Nephron progenitor cell (in vitro differentiated cells): ENCODE results near the gene ALDH6A1.

Experiments
- DNase-seq: peaks from one replicate; pipeline ENCODE4 v3.0.0; 2021
- H3K27ac Mint-ChIP-seq: 2 replicates; pipeline ENCODE4 v1.8.0; 2021; ENCODE audit warnings: mild to moderate bottlenecking, moderate library complexity, mixed read lengths
- H3K27me3 Mint-ChIP-seq: 2 replicates; pipeline ENCODE4 v1.8.0; 2021; ENCODE audit warnings: mild to moderate bottlenecking, low read depth, mixed read lengths; ENCODE audit not compliant: poor library complexity
- H3K36me3 Mint-ChIP-seq: 2 replicates; pipeline ENCODE4 v1.8.0; 2021; ENCODE audit warnings: low read depth, mixed read lengths
- H3K4me1 Mint-ChIP-seq: 2 replicates; pipeline ENCODE4 v1.8.0; 2021; ENCODE audit warnings: mixed read lengths
- H3K4me3 Mint-ChIP-seq: 2 replicates; pipeline ENCODE4 v1.8.0; 2021; ENCODE audit warnings: mild to moderate bottlenecking, moderate library complexity, mixed read lengths
- H3K9me3 Mint-ChIP-seq: 2 replicates; pipeline ENCODE4 v1.8.0; 2021; ENCODE audit warnings: mild to moderate bottlenecking, moderate library complexity, mixed read lengths
- CTCF ChIP-seq: fragments of 200-600 bp; sonication (generic); IDR thresholded peaks from 2 replicates; pipeline ENCODE4 v1.5.0; 2021; ENCODE audit warnings: antibody characterized with exemption

Gene ALDH6A1

GRCh38 chr14:74083161-74083560, 1.1 kb downstream of the ALDH6A1 start:
- Mint-ChIP-seq H3K27me3 (peaks cover 3% of the 10 kb centered on the region), H3K27ac (no peak overlapping the region), H3K9me3 (no peaks in the 10 kb centered on the region), H3K4me3 (peak overlapping the region; percentile 99), H3K4me1 (peaks cover 39% of the 10 kb centered on the region), H3K36me3 (peaks cover 1% of the 10 kb centered on the region)
- no peak for TF ChIP-seq CTCF
- no peak for DNase-seq

- no peak for TF ChIP-seq CTCF
- Mint-ChIP-seq H3K27me3 (peaks cover 3% of the 10 kb centered on the region), H3K27ac (no peak overlapping the region), H3K9me3 (no peaks in the 10 kb centered on the region), H3K4me3 (no peak overlapping the region), H3K36me3 (peaks cover 16% of the 10 kb centered on the region), H3K4me1 (peaks cover 45% of the 10 kb centered on the region)
- no peak for DNase-seq
Measured at GRCh38 chr14:74081491-74081890, 2.8 kb downstream of the ALDH6A1 start.

- Mint-ChIP-seq H3K4me3 (no peak overlapping the region), H3K27me3 (no peaks in the 10 kb centered on the region), H3K4me1 (peaks cover 39% of the 10 kb centered on the region), H3K9me3 (no peaks in the 10 kb centered on the region), H3K36me3 (peaks cover 16% of the 10 kb centered on the region), H3K27ac (no peak overlapping the region)
- no peak for DNase-seq
- TF ChIP-seq CTCF = no peak
Measured at GRCh38 chr14:74080820-74081460, 3.3 kb downstream of the ALDH6A1 start.

- Mint-ChIP-seq H3K9me3 (no peaks in the 10 kb centered on the region), H3K36me3 (peaks cover 24% of the 10 kb centered on the region), H3K4me3 (no peak overlapping the region), H3K27ac (peak overlapping the region; percentile 51), H3K4me1 (peaks cover 19% of the 10 kb centered on the region), H3K27me3 (no peaks in the 10 kb centered on the region)
- DNase-seq = no peak
- no peak for TF ChIP-seq CTCF
Measured at GRCh38 chr14:74077401-74077800, 6.9 kb downstream of the ALDH6A1 start.

- Mint-ChIP-seq H3K4me1 (no peaks in the 10 kb centered on the region), H3K36me3 (peaks cover 62% of the 10 kb centered on the region), H3K9me3 (no peaks in the 10 kb centered on the region), H3K27me3 (no peaks in the 10 kb centered on the region), H3K27ac (no peak overlapping the region), H3K4me3 (no peak overlapping the region)
- DNase-seq = no peak
- no peak for TF ChIP-seq CTCF
Measured at GRCh38 chr14:74065746-74066575, 18.3 kb downstream of the ALDH6A1 start.
